GM12872 (cell line): Measurements from ENCODE around the gene ATN1.

Experiments used
- TF ChIP-seq, protein P1 (sequence below): IDR thresholded peaks from 3 replicates; pipeline ENCODE4 v1.5.1; 2011; ENCODE audit warnings: low read depth, mild to moderate bottlenecking, low read length, moderate library complexity; ENCODE audit not compliant: insufficient read depth

The ATN1 gene

DNA sequence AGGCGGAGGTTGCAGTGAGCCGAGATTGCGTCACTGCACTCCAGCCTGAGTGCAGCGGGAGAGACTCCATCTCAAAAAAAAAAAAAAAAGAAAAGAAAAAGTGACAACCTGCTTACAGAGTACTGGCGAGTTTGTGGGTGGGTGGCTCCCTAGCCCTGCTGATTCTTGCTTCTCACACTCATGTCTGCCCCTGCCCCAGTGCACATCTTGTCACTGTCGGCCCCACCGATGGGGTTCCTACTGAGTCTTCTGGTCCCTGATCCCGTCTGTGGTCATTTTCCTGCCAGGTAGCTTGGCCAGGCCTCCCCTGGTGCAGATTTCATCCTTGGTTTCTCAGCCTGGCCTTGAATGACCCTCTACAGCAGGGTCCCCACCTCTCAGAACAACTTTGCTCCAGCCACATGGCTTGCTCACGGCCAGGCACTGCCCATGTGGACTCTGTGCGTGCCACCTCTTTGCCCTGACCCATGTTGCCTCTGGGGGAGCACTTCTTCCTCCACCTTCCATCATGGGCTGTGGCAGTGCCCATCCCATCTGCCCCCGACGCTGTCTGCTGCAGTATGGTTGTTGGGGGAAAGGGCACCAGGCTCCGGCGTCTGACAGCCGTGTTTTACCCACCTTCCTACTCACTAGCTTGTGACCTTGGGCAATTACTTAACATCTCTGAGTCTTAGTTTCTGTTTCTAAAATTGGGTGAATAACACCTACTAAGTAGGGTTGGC, 21.3 kb downstream of the ATN1 start:
- TF ChIP-seq, protein P1, sequence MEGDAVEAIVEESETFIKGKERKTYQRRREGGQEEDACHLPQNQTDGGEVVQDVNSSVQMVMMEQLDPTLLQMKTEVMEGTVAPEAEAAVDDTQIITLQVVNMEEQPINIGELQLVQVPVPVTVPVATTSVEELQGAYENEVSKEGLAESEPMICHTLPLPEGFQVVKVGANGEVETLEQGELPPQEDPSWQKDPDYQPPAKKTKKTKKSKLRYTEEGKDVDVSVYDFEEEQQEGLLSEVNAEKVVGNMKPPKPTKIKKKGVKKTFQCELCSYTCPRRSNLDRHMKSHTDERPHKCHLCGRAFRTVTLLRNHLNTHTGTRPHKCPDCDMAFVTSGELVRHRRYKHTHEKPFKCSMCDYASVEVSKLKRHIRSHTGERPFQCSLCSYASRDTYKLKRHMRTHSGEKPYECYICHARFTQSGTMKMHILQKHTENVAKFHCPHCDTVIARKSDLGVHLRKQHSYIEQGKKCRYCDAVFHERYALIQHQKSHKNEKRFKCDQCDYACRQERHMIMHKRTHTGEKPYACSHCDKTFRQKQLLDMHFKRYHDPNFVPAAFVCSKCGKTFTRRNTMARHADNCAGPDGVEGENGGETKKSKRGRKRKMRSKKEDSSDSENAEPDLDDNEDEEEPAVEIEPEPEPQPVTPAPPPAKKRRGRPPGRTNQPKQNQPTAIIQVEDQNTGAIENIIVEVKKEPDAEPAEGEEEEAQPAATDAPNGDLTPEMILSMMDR = peak; percentile 58

DNA sequence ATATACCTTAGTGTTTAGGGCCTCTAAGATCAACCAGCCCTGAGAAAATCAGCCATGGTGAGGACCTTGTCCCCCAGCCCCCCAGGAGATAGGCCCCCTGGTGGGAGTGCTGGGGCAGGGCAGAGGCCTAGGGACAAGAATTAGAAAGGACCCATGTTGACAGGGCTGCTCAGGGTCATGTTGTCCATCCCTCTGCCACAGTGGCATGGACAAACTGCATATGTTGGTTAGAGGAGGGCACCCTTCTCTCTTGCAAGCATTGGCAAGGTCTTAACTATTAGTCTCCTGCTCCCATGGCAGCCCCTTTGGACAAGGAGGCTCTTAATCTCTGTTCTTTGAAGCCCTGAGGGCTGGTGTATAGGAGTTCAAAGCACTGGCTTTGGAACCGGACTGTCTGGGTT, 22.6 kb downstream of the ATN1 start:
- TF ChIP-seq, protein P1 = peak; percentile 66

DNA sequence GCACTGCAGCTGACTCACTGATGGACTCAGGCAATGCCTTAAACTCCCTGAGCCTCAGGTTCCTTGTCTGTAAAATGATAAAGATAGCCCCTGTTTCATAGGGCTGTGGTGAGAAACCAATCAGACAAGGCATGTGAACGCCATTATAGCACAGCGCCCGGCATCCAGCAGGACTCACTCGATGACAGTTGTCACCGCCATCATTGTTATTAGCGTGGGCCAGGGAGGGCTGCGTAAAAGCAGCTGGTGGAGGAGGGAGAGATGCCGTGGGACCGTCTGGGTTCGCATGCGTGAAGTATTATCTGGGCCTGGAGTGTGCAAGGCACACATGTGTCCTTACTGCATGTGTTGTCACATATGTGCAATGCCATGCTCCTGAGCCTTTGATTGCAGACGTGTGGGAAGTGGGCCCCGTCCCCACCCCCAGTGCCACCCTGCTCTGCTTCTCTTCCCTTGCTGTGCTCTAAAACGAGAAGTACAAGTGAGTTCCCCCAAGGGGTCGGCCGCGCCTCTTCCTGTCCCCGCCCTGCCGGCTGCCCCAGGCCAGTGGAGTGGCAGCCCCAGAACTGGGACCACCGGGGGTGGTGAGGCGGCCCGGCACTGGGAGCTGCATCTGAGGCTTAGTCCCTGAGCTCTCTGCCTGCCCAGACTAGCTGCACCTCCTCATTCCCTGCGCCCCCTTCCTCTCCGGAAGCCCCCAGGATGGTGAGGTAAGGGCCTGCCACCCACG, 23.2 kb downstream of the ATN1 start, which contains the start of gene PTPN6:
PTPN6 (plus strand) TSS at position 546 of the 730 bp plus-strand sequence; CDS start at position 703, 157 bp downstream.
- TF ChIP-seq, protein P1 = no peak

DNA sequence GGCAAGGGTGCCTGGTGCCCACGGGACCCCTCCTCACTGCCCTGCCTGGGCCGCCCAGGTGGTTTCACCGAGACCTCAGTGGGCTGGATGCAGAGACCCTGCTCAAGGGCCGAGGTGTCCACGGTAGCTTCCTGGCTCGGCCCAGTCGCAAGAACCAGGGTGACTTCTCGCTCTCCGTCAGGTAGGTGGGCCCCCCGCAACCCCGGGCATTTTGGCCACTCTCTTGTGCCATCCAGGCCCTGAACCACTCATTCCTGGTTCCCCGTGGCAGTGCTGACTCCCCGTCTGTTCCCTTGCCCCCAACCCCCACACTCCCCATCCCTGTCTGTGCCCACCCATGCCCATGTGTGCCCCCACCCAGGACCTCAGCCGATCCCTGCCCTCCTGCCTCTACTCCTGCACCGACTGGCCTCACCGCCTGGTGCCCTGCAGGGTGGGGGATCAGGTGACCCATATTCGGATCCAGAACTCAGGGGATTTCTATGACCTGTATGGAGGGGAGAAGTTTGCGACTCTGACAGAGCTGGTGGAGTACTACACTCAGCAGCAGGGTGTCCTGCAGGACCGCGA, 23.9 kb downstream of the ATN1 start:
- TF ChIP-seq, protein P1 = 0 out of 3 replicates have a peak, but pooled peaks have one; percentile 3

DNA sequence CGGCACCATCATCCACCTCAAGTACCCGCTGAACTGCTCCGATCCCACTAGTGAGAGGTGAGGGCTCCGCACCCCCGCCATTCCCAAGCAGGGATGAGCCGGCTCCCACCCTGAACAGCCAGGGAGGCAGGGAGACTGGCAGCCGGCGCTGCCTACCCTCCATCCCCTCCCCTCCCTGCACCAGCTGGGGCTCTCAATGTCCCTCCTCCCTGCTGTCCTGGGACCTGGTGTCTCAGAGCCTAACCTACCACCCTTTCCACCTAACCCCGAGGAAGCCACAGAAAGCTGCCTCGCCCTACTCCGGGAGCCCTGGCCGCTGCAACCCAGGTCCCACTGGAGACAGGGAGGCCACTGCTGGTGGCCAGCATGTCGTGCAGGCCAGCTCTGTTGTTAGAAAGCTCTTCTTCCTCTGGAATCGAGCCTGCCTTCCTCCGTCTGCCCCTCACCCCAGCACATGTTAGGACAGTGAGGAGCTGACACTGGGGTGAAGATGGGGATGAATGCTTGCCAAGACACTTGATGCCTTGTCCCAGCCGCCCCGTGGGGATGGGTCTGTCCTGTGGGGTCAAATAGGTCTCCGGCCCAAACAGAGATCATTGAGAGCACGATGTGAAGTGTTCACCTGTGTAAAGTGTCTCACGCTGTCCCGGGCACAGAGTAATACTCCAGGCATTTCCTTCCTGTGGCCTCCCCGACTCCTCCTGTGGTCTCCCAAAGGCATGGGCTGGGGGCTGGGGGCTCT, 24.5 kb downstream of the ATN1 start:
- TF ChIP-seq, protein P1 = no peak

DNA sequence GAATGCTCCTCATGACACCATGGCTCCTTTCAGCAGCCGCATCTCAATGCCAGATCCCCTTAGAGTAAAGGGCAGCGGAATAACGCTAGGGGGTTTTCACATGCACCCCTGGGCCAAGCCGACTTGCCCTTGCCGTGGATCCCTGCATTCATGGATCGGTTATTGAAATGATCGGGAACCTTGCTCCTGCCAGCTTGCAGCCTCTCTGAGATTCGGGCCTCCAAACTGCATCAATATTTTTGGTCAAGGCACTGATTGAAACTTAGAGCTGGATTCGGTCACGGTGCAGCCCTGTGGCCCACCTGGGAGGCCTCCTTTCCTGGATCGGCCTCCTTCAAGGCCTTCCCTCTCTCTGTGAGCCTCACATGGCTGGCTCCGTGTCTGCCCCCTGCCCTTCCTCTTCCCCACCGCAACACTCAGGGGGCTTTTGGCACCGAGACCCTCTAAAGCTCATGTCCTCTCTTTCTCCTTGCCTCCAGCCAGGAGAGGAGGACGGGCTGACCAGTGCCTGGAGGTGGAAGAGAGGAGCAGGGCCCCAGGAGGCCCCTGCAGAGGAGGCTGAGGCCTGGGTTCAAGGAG, 25.2 kb downstream of the ATN1 start:
- TF ChIP-seq, protein P1 = no peak
